ENCODE measurements around the gene PRM1. TPM values are rescaled to one million over a fixed set of nuclear protein-coding genes. Genes with fewer than 3 reads are reported as not detected.

Gene PRM1
- total and polyA plus RNA-seq, 2 of the 8 experiments (the other 6 are each of a cell fraction or from before 2014, with no cell fraction given): 0.54 to 0.82 TPM

DNA sequence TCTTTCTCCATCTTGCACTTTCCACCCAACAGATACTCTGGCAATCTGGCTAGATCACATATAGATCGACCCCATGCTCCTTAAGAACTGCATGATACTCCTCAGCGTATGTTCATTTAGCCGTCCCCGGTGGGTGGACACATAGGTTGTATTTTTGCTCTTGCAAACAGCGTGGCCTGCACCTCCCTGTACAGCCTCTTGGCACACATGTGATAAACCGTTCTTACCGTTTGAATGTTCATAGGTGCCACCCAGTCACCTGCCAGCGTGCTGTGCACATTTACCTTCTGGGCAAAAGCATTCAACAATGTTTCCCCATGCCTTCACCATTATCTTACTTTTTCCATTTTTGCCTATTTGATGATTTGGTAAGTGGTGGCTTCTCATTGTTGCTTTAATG lies 18.2 kb downstream of the PRM1 start (continued):
- TF ChIP-seq, protein P1, sequence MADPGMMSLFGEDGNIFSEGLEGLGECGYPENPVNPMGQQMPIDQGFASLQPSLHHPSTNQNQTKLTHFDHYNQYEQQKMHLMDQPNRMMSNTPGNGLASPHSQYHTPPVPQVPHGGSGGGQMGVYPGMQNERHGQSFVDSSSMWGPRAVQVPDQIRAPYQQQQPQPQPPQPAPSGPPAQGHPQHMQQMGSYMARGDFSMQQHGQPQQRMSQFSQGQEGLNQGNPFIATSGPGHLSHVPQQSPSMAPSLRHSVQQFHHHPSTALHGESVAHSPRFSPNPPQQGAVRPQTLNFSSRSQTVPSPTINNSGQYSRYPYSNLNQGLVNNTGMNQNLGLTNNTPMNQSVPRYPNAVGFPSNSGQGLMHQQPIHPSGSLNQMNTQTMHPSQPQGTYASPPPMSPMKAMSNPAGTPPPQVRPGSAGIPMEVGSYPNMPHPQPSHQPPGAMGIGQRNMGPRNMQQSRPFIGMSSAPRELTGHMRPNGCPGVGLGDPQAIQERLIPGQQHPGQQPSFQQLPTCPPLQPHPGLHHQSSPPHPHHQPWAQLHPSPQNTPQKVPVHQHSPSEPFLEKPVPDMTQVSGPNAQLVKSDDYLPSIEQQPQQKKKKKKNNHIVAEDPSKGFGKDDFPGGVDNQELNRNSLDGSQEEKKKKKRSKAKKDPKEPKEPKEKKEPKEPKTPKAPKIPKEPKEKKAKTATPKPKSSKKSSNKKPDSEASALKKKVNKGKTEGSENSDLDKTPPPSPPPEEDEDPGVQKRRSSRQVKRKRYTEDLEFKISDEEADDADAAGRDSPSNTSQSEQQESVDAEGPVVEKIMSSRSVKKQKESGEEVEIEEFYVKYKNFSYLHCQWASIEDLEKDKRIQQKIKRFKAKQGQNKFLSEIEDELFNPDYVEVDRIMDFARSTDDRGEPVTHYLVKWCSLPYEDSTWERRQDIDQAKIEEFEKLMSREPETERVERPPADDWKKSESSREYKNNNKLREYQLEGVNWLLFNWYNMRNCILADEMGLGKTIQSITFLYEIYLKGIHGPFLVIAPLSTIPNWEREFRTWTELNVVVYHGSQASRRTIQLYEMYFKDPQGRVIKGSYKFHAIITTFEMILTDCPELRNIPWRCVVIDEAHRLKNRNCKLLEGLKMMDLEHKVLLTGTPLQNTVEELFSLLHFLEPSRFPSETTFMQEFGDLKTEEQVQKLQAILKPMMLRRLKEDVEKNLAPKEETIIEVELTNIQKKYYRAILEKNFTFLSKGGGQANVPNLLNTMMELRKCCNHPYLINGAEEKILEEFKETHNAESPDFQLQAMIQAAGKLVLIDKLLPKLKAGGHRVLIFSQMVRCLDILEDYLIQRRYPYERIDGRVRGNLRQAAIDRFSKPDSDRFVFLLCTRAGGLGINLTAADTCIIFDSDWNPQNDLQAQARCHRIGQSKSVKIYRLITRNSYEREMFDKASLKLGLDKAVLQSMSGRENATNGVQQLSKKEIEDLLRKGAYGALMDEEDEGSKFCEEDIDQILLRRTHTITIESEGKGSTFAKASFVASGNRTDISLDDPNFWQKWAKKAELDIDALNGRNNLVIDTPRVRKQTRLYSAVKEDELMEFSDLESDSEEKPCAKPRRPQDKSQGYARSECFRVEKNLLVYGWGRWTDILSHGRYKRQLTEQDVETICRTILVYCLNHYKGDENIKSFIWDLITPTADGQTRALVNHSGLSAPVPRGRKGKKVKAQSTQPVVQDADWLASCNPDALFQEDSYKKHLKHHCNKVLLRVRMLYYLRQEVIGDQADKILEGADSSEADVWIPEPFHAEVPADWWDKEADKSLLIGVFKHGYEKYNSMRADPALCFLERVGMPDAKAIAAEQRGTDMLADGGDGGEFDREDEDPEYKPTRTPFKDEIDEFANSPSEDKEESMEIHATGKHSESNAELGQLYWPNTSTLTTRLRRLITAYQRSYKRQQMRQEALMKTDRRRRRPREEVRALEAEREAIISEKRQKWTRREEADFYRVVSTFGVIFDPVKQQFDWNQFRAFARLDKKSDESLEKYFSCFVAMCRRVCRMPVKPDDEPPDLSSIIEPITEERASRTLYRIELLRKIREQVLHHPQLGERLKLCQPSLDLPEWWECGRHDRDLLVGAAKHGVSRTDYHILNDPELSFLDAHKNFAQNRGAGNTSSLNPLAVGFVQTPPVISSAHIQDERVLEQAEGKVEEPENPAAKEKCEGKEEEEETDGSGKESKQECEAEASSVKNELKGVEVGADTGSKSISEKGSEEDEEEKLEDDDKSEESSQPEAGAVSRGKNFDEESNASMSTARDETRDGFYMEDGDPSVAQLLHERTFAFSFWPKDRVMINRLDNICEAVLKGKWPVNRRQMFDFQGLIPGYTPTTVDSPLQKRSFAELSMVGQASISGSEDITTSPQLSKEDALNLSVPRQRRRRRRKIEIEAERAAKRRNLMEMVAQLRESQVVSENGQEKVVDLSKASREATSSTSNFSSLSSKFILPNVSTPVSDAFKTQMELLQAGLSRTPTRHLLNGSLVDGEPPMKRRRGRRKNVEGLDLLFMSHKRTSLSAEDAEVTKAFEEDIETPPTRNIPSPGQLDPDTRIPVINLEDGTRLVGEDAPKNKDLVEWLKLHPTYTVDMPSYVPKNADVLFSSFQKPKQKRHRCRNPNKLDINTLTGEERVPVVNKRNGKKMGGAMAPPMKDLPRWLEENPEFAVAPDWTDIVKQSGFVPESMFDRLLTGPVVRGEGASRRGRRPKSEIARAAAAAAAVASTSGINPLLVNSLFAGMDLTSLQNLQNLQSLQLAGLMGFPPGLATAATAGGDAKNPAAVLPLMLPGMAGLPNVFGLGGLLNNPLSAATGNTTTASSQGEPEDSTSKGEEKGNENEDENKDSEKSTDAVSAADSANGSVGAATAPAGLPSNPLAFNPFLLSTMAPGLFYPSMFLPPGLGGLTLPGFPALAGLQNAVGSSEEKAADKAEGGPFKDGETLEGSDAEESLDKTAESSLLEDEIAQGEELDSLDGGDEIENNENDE (IDR thresholded peaks at IDR 0.05; ENCODE audit: insufficient replicate concordance, low read length): no peak
- no peak for TF ChIP-seq KDM4A (IDR thresholded peaks at IDR 0.05; ENCODE audit: low read depth, low read length, severe bottlenecking)
- TF ChIP-seq CTBP2 (IDR thresholded peaks at IDR 0.05; ENCODE audit: borderline replicate concordance, insufficient read depth, insufficient read length, low read length): no peak
- no peak for TF ChIP-seq POU5F1 (IDR thresholded peaks at IDR 0.05; ENCODE audit: low read depth, low read length)
- TF ChIP-seq, protein P2, sequence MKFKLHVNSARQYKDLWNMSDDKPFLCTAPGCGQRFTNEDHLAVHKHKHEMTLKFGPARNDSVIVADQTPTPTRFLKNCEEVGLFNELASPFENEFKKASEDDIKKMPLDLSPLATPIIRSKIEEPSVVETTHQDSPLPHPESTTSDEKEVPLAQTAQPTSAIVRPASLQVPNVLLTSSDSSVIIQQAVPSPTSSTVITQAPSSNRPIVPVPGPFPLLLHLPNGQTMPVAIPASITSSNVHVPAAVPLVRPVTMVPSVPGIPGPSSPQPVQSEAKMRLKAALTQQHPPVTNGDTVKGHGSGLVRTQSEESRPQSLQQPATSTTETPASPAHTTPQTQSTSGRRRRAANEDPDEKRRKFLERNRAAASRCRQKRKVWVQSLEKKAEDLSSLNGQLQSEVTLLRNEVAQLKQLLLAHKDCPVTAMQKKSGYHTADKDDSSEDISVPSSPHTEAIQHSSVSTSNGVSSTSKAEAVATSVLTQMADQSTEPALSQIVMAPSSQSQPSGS (IDR thresholded peaks at IDR 0.05; ENCODE audit: low read length): no peak
- no peak for TF ChIP-seq SP4 (IDR thresholded peaks at IDR 0.05; ENCODE audit: low read length)
- TF ChIP-seq CBX5 (IDR thresholded peaks at IDR 0.05; ENCODE audit: low read depth, low read length): no peak
- TF ChIP-seq RFX5 (IDR thresholded peaks at IDR 0.05; ENCODE audit: borderline replicate concordance, low read depth, low read length): no peak
- no peak for TF ChIP-seq BCL11A (IDR thresholded peaks at IDR 0.05; ENCODE audit: low read depth in 2 of 2, low read length in 2 of 2)
- no peak for TF ChIP-seq KDM5A (IDR thresholded peaks at IDR 0.05; ENCODE audit: low read length)

Data from H1 (cell line).